Measurements from ENCODE around the gene GORASP2. TPM values are rescaled to one million over a fixed set of nuclear protein-coding genes. Genes with fewer than 3 reads are reported as not detected.
"Not testable (repeated sequence)": the region's sequence is repeated elsewhere in the genome, so short reads cannot be mapped to it uniquely, and the experiment has no call there.

Gene GORASP2
- total and polyA plus RNA-seq, 12 donors, result 25.6 to 201 (median 85.0) TPM

DNA sequence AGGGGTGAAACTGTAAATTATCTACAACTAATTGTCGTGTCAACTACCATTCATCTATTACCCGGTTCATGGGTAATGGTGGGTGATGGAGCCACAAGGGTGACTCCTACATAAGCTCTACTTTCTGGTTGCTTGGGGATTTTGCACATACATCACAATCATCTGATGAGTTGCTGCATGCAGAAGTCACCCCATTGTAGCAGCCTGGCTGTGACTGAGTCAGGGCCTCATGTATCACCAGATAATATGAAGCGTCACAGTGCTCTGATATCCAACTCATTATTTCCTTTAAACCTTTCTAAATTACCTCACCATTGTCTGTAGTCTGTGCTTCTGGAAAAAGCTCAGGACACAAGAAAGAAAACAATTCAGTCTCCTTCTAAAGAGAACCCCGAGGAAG lies 32.4 kb upstream of the GORASP2 start:
- H3K4me1 ChIP-seq (replicated peaks in 1 of 2), result peaks cover 0 to 4% of the 10 kb centered on the region in 2 donors
- H3K9me3 ChIP-seq (replicated peaks in 1 of 3), result no peaks in the 10 kb centered on the region
- intact Hi-C loops (cut with DNase I), result no loop called here
- no peak overlapping the region for H3K27ac ChIP-seq
- H3K36me3 ChIP-seq (replicated peaks in 1 of 2), result no peaks in the 10 kb centered on the region
- no peak overlapping the region for H3K4me3 ChIP-seq
- WGBS, 4 donors, result 68 to 94% (median 76%) methylated on average over 4 of the region's 4 CpGs
- no peaks in the 10 kb centered on the region for H3K27me3 ChIP-seq
- DNase-seq, result no peak
- TF ChIP-seq, protein P1, sequence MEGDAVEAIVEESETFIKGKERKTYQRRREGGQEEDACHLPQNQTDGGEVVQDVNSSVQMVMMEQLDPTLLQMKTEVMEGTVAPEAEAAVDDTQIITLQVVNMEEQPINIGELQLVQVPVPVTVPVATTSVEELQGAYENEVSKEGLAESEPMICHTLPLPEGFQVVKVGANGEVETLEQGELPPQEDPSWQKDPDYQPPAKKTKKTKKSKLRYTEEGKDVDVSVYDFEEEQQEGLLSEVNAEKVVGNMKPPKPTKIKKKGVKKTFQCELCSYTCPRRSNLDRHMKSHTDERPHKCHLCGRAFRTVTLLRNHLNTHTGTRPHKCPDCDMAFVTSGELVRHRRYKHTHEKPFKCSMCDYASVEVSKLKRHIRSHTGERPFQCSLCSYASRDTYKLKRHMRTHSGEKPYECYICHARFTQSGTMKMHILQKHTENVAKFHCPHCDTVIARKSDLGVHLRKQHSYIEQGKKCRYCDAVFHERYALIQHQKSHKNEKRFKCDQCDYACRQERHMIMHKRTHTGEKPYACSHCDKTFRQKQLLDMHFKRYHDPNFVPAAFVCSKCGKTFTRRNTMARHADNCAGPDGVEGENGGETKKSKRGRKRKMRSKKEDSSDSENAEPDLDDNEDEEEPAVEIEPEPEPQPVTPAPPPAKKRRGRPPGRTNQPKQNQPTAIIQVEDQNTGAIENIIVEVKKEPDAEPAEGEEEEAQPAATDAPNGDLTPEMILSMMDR (IDR thresholded peaks at IDR 0.05), result no peak
- no peak for TF ChIP-seq POLR2A (IDR thresholded peaks at IDR 0.05)

GRCh38 chr2:170897108-170897507 lies 31.9 kb upstream of the GORASP2 start:
- TF ChIP-seq POLR2A (IDR thresholded peaks at IDR 0.05), result no peak
- TF ChIP-seq, protein P1 (IDR thresholded peaks at IDR 0.05), result no peak
- no peak for DNase-seq
- intact Hi-C loops (cut with DNase I), result no loop called here
- Histone ChIP-seq H3K27ac (no peak overlapping the region), H3K4me3 (no peak overlapping the region), H3K9me3 (replicated peaks in 1 of 3) (no peaks in the 10 kb centered on the region), H3K36me3 (replicated peaks in 1 of 2) (no peaks in the 10 kb centered on the region), H3K27me3 (no peaks in the 10 kb centered on the region), H3K4me1 (replicated peaks in 1 of 2) (peaks cover 0 to 4% of the 10 kb centered on the region in 2 donors)
- 90 to 95% (median 91%) methylated on average over 6 of the region's 6 CpGs for WGBS, 4 donors

DNA sequence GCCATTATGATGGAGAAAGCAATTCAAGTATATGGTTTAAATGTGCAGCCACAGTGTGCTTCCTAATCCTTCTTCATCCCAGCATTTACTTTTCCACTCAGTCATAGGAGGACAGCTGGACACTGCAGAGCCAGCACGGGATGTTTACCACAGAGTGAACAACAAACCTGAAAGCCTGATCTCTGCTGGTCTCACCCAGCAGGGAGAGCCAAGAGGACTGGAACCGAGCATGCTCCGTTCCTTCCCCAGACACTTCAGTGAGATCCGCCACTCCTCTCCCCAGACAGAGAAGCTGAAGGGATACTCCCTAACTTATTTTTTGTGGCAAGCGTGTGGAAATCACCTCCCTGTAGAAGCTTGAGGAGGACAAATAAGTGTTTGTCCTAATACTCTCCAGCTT lies 23.2 kb upstream of the GORASP2 start:
- WGBS, 4 donors, result 63 to 68% (median 65%) methylated on average over 5 of the region's 5 CpGs
- Histone ChIP-seq H3K36me3 (replicated peaks in 1 of 2) (no peaks in the 10 kb centered on the region), H3K27ac (no peak overlapping the region), H3K9me3 (replicated peaks in 1 of 3) (no peaks in the 10 kb centered on the region), H3K27me3 (no peaks in the 10 kb centered on the region), H3K4me3 (no peak overlapping the region), H3K4me1 (replicated peaks in 1 of 2) (no peaks in the 10 kb centered on the region)
- intact Hi-C loops (cut with DNase I), result no loop called here
- TF ChIP-seq POLR2A (IDR thresholded peaks at IDR 0.05), result no peak
- TF ChIP-seq, protein P1 (IDR thresholded peaks at IDR 0.05), result no peak
- no peak for DNase-seq

GRCh38 chr2:170911314-170911889 lies 17.7 kb upstream of the GORASP2 start:
- H3K27ac ChIP-seq, result no peak overlapping the region
- no peak for DNase-seq
- H3K27me3 ChIP-seq, result no peaks in the 10 kb centered on the region
- WGBS, 4 donors, result 82 to 87% (median 83%) methylated on average over 5 of the region's 5 CpGs
- H3K4me3 ChIP-seq, result no peak overlapping the region
- intact Hi-C loops (cut with DNase I), result no loop called here
- H3K4me1 ChIP-seq (replicated peaks in 1 of 2), result no peaks in the 10 kb centered on the region
- TF ChIP-seq, protein P1 (IDR thresholded peaks at IDR 0.05), result no peak
- H3K9me3 ChIP-seq (replicated peaks in 1 of 3), result peaks cover 0 to 9% (median 0%) of the 10 kb centered on the region in 3 donors
- no peaks in the 10 kb centered on the region for H3K36me3 ChIP-seq (replicated peaks in 1 of 2)

GRCh38 chr2:170914994-170915666 lies 13.9 kb upstream of the GORASP2 start:
- H3K27ac ChIP-seq; H3K36me3 ChIP-seq (replicated peaks in 1 of 2); H3K4me1 ChIP-seq (replicated peaks in 1 of 2); H3K4me3 ChIP-seq; intact Hi-C loops (cut with DNase I); DNase-seq; H3K27me3 ChIP-seq: not testable (repeated sequence)
- WGBS, 4 donors, result 90 to 96% (median 94%) methylated on average over 7 to 17 of the region's 17 CpGs
- peaks cover 0 to 26% (median 0%) of the 10 kb centered on the region in 3 donors for H3K9me3 ChIP-seq (replicated peaks in 1 of 3)

Data from adrenal gland (tissue), 12 donors.